Liver (tissue), 3 donors: ENCODE results near the gene SNCG.

Source experiments
- ATF3 ChIP-seq: IDR thresholded peaks from 2 replicates; pipeline ENCODE4 v1.6.1; 2016; ENCODE audit warnings: antibody characterized with exemption
- CTCF ChIP-seq: fragments of 150-350 bp; IDR thresholded peaks from 2 replicates; pipeline ENCODE4 v1.5.1; 2017; ENCODE audit warnings: improper control_type of control experiment, low read depth, low read length; ENCODE audit not compliant: missing input control
- GABPA ChIP-seq, 2 donors: IDR thresholded peaks in 1 of 2; conservative IDR thresholded peaks in 1 of 2; 2 replicates each; pipeline ENCODE4 v1.6.1; 2016; ENCODE audit warnings: antibody characterized with exemption in 2 of 2, mild to moderate bottlenecking in 1 of 2, moderate library complexity in 1 of 2
- JUND ChIP-seq, 2 donors: IDR thresholded peaks; 2 replicates each; pipeline ENCODE4 v1.6.1; 2016; ENCODE audit warnings: antibody characterized with exemption in 2 of 2
- MAX ChIP-seq: IDR thresholded peaks from 2 replicates; pipeline ENCODE4 v1.6.1; 2016; ENCODE audit warnings: antibody characterized with exemption
- RAD21 ChIP-seq, 2 donors: IDR thresholded peaks; 2 replicates each; pipeline ENCODE4 v1.6.1; 2016; ENCODE audit warnings: antibody characterized with exemption in 2 of 2, mild to moderate bottlenecking in 2 of 2
- REST ChIP-seq: IDR thresholded peaks from 2 replicates; pipeline ENCODE4 v1.6.1; 2016; ENCODE audit warnings: antibody characterized with exemption, mild to moderate bottlenecking
- RXRA ChIP-seq, 2 donors: IDR thresholded peaks; 2 replicates each; pipeline ENCODE4 v1.6.1; 2017 to 2018; ENCODE audit warnings: antibody characterized with exemption in 2 of 2, mild to moderate bottlenecking in 1 of 2
- TAF1 ChIP-seq: conservative IDR thresholded peaks from 2 replicates; pipeline ENCODE4 v1.6.1; 2016; ENCODE audit warnings: antibody characterized with exemption, mild to moderate bottlenecking
- YY1 ChIP-seq: IDR thresholded peaks from 2 replicates; pipeline ENCODE4 v1.6.1; 2016; ENCODE audit warnings: antibody characterized with exemption, mild to moderate bottlenecking
- ZBTB33 ChIP-seq: IDR thresholded peaks from 2 replicates; pipeline ENCODE4 v1.6.1; 2016; ENCODE audit warnings: antibody characterized with exemption
- donor health status: healthy.
- donor health status: healthy.

DNA sequence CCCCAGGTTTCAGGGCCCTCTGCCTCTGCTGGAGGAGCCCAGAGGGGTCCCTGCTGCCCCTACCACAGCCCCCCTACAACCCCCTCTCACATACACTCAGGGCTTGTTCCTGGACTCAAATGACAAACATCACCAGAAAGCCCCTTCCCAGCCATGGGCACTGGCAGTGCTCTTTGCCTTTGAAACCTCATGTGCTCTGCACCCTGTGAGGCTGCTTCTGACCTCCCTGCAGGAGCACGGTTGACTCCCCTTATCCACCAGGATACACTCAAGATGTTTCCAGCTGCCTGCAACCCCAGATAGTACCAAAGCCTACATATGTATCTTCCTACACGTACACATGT is 6.4 kb downstream of the SNCG start:
- TF ChIP-seq CTCF (no peak), JUND (IDR thresholded peaks at IDR 0.05) (no peak), RAD21 (IDR thresholded peaks at IDR 0.05) (no peak), TAF1 (no peak), ZBTB33 (no peak), GABPA (IDR thresholded peaks at IDR 0.05 in 1 of 2, conservative IDR thresholded peaks at IDR 0.05 in 1 of 2) (no peak), YY1 (no peak), ATF3 (no peak), MAX (no peak), RXRA (IDR thresholded peaks at IDR 0.05) (no peak), REST (no peak)
